ENCODE data around the gene USO1. TPM values are rescaled to one million over a fixed set of nuclear protein-coding genes. Genes with fewer than 3 reads are reported as not detected.
"Not testable (repeated sequence)": the region's sequence is repeated elsewhere in the genome, so short reads cannot be mapped to it uniquely, and the experiment has no call there.

The USO1 gene
- total RNA-seq, 1 donor from 2014 or later: 44.3 TPM

DNA sequence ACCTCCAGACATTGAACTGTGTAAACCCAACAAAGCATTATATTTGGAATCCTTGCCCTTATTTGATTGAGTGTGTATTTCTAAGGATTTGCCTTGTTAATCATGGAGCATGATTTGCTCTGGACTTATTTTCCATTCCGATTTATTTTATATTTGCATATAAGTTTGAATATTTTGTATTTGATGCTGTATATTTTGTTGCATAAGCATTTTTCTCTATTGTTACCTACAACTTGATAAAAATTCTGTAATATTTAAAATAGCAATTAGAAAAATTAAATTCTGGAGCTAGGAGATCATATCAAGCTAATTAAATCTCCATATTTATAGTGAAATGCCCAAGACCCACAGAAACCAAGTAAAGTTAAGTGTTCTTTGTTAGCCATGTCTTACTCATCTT, 47.2 kb downstream of the USO1 start:
- no peak for ATAC-seq

DNA sequence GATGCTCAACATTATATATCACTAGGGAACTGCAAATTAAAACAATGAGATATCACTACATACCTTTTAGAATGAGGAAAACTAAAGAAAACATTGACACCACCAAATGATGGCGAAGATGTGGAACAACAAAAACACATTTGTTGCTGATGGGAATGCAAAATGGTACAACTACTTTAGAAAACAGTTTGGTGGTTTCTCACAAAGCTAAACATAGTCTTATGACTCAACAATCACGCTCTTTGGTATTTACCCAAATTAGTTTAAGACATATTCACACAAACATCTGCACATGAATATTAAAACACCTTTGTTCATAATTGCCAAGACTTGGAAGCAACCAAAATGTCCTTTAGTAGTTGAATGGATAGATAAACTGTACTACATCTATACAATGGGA, 53.2 kb downstream of the USO1 start:
- no peak for ATAC-seq

DNA sequence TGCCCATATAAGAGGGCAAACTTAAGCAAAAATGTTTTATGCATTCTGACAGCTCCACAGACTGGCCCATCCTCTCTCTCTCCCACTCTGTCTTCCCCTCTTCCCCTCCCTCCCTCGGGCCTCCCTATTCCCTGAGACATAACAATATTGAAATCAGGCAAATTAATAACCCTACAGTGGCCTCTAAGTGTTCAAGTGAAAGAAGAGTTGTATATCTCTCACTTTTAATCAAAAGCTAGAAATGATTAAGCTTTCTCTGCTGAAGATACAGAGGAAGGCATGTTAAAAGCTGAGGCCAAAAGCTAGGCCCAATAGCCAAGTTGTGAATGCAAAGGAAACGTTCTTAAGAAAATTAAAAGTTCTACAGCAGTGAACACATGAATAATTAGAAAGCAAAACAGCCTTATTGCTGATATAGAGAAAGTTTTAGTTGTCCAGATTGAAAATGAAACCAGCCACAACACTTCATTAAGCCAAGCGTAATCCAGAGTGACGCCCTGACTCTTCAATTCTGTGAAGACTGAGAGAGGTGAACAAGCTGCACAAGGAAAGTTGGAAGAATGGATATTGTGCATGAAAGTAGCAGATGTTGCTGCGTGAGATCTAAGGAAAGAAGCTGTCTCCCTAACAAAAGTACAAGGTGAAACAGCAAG, 54.9 kb downstream of the USO1 start:
- no peak for ATAC-seq

DNA sequence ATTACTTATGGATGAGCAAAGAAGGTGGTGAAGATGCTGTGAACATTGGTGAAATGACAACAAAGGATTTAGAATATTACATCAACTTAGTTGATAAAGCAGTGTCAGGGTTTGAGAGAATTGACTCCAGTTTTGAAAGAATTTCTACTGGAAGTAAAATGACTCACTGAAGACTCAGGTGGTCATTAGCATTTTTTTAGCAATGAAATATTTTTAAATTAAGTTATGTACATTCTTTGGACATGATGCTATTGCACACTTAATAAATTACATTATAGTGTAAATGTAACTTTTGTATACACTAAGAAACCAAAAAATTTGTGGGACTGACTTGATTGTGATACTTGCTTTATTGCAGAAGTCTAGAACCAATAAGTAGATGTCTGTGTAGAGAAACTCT, 56.9 kb downstream of the USO1 start:
- ATAC-seq: no peak

DNA sequence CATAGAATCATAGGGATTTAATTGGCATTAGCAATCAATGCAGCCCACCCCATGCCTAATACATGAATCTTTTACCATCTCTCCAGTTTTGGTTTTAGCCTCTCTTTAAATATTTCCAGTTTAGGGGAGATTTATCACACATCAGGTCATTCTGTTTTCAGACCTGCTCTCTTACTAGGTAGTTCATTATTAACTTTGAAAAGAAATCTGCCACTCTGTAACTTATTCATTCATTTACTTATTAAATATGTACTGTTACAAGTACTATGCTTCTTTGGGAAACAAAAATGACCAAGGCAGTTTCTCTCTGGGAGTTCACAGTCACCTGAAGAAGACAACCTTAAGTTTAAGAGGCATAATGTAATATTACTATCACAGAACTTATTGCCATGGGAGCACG, 62.1 kb downstream of the USO1 start:
- no peak for ATAC-seq

DNA sequence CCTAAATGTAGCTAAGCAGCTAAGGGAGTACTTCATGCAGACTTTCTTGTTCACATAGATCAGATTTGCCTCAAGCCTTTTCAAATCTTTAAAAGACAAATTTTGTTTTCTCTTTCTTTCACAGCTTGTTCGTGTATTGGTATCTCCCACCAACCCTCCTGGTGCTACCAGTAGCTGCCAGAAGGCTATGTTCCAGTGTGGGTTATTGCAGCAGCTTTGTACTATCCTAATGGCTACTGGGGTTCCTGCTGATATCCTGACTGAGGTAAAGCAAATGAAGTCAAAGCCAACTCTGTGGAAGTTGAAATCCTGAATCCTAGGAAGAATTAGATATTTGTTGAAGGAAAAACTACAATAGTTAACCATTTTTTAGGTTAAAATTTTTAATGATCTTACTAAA, 62.6 kb downstream of the USO1 start:
- no peak for ATAC-seq

DNA sequence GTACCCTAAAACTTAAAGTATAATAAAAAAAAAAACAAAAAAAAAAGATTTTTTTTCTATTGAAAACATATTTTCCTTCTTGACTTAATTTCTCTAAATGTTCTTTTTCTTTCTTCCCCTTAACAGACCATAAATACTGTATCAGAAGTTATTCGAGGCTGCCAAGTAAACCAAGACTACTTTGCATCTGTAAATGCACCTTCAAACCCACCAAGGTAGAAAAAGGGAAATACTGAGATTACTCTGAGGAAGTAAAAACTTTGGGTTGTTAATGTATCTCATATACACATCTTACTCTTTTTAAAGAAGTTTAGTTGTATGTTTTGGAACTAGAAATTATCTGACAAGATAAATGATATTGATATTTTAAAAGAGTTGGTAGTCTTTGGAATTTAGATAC, 65.6 kb downstream of the USO1 start:
- ATAC-seq: no peak

DNA sequence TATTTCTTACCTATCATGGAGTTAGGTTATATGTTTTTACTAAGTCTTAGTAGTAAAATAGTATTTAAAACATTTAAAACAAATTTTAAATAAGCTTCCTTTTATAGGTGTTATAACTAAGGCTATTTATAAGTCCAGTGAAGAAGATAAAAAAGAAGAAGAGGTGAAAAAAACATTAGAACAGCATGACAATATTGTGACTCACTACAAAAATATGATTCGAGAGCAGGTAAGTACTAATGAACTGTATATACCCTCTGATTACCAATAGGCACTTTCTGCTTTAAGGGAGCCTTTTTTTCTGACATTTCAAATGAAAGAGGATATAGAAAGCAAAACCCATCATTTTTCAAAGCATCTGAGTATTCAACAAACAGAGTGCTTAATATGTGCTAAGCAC, 76.6 kb downstream of the USO1 start:
- no peak for ATAC-seq

DNA sequence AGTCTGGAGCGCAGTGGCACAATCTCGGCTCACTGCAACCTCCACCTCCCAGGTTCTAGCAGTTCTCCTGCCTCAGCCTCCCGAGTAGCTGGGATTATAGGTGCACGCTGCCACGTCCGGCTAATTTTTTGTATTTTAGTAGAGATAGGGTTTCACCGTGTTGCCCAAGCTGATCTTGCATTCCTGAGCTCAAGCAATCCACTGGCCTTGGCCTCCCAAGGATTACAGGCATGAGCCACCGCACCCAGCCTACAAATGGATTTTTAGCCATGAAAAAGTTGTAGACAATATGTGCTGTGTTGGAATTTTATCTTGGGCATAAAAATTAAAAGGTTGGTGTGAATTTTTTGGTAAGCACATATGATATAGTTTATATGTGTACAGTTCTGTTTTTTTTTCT, 81.7 kb downstream of the USO1 start:
- not testable (repeated sequence) for ATAC-seq

DNA sequence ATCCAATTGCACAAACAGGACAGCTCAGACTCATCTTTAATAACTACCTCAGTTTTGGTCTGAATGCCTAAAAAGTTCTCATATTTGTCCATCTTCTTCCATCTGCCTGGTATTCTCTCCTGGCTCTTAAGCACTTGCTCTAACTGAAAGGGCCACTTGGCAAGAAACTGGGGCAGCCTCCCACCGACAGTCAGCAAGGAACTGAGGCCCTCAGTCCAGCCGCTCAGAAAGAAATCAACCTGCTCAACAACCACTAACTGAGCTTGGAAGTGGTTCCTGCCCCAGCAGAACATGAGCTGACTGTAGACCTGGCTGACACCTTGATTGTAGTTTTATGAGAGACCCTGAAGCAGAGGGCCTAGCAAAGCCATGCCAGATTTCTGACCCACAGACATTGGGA, 93.5 kb downstream of the USO1 start:
- no peak for ATAC-seq

DNA sequence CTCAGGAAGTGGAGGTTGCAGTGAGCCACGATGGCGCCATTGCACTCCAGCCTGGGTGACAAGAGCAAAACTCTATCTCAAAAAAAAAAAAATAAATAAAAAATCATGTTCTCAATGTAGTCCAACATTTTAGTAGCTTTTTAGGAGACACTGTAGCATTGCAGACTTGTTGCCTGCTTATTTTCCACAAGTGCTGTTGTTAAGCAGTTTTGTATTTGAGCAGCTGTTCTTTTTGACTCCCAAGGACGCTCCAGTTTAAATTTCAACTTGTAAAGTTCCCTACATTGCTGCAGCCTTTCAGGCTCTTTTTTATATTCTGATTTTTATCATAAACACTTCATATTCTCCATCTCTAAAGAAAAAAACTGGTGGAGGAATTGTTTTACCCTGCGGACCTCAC, 94.7 kb downstream of the USO1 start:
- ATAC-seq: no peak

DNA sequence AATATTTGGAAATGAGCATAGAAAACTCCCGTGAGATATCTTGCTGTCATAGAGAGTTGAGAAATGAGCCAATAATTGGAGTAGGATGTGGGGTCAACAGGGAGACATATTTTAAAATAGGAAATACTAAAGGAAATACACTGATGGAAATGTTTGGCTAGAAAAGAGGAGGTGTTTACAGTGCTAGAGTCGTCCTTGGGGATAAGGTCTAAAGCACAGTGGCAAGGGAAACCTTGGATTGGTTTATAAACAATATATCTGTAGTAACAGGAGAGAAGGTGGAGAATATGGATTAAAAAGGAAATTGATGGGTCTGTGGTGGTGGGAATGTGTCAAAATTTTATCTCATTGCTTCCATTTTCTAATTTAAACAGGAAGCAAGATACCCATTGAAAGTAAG, 95.8 kb downstream of the USO1 start:
- ATAC-seq: no peak

DNA sequence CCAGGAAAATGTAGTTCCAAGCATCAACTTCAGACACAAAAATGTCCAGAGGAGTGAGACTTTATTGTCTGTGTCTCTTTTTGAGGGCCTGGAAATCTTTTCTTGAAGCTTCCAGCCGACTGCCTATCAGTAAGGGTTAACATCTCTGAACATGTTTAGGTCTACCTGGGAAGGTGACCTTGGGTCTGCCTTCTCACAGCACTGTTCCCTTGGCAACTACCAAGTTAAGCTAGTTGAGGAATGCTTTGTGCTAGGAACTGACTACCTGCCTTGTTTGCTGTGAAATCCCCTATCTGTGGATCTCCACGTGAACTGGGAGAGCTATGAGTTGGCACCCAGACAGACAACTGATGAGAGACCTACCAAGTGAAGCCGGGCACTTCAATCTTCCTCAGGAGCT, 96.3 kb downstream of the USO1 start:
- ATAC-seq: no peak

DNA sequence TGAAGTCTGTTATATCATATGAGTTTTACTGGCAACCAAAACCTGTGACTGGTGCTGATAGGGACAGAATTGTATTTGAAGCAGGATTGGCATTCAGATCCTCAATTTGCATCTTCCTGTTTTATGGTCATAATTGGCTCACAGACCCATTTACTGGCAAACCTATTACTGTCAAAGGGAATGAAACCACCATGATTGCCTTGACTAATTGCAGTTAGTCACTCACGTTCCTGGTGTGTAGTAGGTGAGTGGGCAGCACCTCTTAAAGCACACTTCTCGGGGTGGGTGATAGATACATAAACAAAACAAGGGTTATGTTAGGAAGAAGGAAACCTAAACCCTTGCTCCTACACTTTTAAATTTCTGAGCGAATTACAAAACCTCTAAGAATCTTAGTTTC, 96.8 kb downstream of the USO1 start:
- no peak for ATAC-seq

DNA sequence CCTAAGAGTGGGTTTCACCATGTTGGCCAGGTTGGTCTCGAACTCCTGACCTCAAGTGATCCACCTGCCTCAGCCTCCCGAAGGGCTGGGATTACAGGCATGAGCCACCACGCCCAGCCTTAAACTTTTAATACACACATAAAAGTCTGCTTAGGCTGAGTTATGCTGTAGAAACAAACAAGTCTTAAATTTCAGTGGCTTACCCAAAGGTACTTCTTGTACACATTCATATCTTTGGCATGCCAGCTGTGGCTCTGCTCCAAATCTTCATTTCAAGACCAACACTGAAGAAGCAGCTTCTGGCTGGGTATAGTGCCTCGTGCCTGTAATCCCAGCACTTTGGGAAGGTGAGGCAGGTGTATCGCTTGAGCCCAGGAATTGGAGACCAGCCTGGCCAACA, 97.6 kb downstream of the USO1 start:
- ATAC-seq: no peak

DNA sequence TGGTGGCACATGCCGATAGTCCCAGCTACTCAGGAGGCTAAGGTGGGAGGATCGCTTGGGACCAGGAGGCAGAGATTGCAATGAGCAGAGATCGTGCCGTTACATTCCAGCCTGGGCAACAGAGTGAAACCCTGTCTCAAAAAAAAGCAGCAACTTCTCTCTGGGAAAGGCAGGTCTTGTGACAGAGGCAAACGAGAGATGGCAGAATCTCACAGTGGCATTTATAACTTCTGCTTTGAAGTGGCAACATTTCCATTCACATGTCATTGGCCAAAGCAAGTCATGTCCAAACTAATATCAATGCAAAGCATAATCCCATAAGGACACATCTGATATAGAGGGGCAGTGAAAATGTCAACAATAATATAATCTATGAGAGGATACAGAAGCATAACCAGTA, 98.0 kb downstream of the USO1 start:
- no peak for ATAC-seq

DNA sequence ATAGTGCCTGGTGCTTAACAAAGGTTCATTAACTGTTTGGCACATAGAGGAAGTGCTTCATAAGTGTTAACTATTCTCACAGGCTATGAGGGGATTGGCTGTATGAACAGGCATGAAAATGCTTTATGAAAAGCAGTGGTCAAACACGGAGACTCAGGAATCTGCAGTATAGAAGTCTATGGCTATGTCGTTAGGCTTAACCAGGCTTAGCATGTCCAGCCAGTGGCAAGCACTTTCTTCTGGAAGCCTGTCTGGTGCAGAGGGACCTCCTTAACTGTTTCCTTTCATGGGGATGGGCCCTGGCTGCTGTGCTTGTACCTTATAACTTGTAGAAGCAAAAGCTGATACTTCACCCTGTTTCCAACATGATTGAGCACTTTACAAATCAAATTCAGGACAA, 99.4 kb downstream of the USO1 start:
- no peak for ATAC-seq

DNA sequence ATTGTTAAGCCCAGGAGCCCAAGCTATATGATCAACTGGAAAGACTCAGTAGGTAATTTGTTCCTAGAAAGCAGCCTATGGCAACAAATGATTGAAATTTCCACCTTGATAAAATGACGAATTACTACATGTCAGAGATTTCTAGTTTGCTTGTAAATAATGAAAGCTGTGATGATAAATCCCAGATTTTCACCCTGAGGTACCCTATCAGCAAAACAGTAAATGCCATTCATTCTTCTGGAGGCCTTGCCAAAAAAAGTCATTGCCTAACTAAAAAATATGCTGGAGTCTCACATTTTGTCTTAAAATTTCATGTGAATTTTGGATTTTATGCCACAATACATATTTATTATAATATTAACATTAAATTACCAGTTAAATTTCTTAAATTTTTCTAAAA, 106.5 kb downstream of the USO1 start:
- ATAC-seq: no peak

DNA sequence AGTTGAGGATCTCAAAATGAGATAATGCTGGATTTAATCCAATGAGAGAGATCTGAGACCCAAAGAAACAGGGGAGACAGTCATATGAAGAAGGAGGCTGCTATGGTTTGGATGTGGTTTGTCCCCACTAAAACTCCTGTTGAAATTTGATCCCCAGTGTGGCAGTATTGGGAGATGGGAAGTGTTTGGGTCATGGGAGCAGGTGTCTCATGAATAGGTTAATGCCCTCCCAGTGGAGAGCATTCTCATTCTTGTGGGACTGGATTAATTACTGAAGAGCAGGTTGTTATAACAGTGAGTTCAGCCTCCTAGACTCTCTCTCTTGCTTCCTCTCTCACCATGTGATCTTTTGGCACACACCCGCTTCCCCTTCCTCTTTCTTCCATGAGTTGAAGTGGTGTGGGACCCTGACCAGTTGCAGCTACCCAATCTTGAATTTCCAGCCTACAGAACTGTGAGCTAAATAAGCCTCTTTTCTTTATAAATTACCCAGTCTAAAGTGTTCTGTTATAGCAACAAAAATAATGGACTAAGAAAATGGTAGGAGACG, 107.6 kb downstream of the USO1 start:
- no peak for ATAC-seq

DNA sequence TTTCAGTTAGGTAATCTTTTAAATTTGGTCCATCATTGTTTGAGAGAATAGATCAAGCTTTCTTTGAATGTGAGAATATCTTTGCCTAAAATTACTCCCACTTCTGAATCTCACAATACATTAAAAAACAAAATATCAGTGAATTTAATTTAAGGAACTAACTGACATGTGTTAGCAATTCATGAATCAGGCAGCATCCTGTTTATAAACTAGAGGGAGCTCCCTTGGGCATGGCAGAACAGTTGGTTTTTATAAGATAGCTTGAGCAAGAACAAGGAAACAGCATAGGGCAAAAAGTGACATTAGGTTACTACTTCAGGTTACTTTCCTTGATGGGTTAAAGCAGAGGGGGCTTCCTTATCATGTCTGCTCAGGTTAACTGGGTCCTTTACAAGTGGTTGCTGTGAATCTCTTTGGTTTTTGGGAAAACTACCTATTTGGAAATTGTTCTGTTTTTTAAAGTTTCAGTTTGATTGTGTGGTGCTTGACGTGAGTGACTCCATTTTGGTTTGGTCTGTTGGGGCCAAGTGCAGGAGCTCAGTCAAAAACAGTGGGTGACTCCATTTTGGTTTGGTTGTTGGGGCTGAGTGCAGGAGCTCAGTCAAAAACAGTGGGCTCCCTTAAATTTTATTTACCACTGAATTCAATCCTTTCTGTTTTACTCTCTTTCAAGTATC, 109.9 kb downstream of the USO1 start:
- no peak for ATAC-seq

DNA sequence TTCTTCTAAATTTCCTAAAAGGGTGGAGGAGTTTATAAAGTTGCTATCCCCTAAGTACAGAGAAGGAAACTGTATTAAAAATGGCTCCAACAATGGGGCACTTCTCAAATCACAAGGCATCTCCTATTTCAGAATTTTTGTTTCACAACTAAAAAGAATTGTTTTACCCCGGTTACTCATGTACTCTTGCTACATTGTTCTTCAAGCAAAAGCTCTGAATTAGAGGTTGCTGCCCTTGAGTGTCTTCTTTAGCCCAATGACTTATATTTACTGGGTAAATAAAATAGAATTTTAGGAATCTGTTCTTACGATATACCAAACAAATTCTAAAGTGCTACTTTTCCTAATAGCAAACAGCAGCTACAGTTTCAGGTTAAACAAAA, 110.4 kb downstream of the USO1 start:
- no peak for ATAC-seq

DNA sequence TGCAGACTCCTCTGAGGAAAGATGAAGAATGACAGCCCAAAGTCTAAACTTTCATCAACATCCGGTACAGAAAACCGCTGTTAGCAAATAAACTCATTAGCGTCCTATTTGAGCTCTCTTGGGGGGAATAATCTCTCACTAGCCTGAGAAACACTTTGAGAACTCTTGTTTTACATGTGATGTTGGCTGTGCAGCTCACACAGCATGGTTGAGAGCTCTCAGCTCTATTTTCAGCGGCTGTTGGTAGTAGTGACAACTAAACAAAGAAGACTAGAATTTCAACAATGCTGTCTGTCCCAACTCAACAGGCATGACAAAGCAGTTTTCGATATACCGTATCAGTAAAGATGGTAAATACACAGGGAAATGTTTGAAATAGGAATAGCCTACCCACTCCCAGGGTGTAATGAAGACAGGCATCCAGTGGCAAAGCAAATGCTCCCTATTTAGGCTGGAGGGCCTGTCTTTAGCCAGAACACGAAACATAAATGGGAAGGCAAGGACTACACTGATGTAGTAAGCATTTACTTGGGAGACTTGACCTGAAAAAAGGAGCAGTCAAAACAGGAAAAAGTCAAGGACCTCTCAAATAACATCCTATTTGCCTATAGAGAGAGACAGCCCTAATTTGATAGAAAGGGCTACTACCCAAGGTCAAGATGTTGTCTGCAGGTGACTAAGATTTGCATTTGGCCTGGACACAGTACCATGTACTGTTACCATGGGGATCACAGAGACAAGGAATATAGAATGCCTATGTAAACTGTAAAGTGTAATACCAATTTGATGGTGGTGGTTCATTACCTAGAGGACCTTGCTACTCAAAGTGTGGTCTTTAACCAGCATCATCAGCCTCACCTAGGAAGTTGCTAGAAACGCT, 117.5 kb downstream of the USO1 start:
- no peak for ATAC-seq

DNA sequence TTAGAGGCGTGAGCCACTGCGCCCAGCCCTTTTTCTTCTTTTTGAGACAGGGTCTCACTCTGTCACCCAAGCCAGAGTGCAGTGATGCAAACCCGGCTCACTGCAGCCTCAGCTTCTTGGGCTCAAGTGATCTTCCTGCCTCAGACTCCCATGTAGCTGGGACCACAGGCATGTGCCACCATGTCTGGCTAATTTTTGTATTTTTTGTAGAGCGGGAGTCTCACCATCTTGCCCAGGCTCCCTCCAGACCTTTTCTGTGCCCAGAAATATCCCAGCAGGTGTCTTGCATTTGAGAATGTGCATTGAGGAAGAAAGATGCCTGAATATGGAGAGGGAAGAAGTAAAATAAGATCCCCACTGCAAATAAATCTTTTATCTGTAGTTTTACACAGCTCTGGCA, 119.2 kb downstream of the USO1 start:
- ATAC-seq: no peak
